Endothelial cell of umbilical vein (primary cell): ENCODE data around the gene EMP2. TPM values are rescaled to one million over a fixed set of nuclear protein-coding genes. Genes with fewer than 3 reads are reported as not detected.

Experiments
- BruUV-seq: library from RNA; stranded (reverse); fragments of 400-500 nt; replicated peaks from 2 replicates; lab custom pipeline; 2021; lab: Mats Ljungman, UMichigan
- CTCF ChIA-PET: fragments of 300-600, 350-600 bp; sonication (Branson Sonifier 250); formaldehyde crosslinking; loops from one replicate; lab custom pipeline; 2021; ENCODE audit warnings: antibody characterized with exemption, inconsistent platforms; lab: Charles Lee
- POLR2A ChIA-PET: fragments of 300-600, 350-600 bp; sonication (Branson Sonifier 250); formaldehyde crosslinking; loops from one replicate; lab custom pipeline; 2021; ENCODE audit warnings: antibody characterized with exemption, inconsistent platforms; lab: Charles Lee
- DNase-seq: peaks from one replicate; pipeline ENCODE4 v3.0.0-alpha.2; 2011; ENCODE audit warnings: low read depth, low spot score
- FAIRE-seq: peaks from 2 replicates; lab custom pipeline; 2011; peaks lifted over from hg19 to GRCh38; lab: Jason Lieb, UNC
- H2AFZ ChIP-seq: 2 replicates; pipeline ENCODE4 v1.6.0; 2012; ENCODE audit warnings: low read depth, low read length, control low read depth, inconsistent platforms
- H3K27ac ChIP-seq: 2 replicates; pipeline ENCODE4 v1.5.1; 2011; ENCODE audit warnings: low read depth, mild to moderate bottlenecking, control low read depth, low read length, moderate library complexity; ENCODE audit not compliant: insufficient read depth
- H3K27me3 ChIP-seq, 2 experiments: 2 replicates each; pipeline versions ENCODE4 v1.6.0 to v1.6.1; 2011; ENCODE audit warnings: low read length in 2 of 2, mixed read lengths in 1 of 2; ENCODE audit not compliant: control insufficient read depth in 2 of 2, insufficient read depth in 2 of 2
- H3K36me3 ChIP-seq, 2 experiments: 2 replicates in 1 of 2; 3 replicates in 1 of 2; pipeline ENCODE4 v1.5.1; 2011; ENCODE audit warnings: low read length in 2 of 2, mild to moderate bottlenecking in 1 of 2, moderate library complexity in 1 of 2; ENCODE audit not compliant: control insufficient read depth in 2 of 2, insufficient read depth in 2 of 2; ENCODE audit errors: extremely low read depth in 1 of 2
- H3K4me1 ChIP-seq: 3 replicates; pipeline ENCODE4 v1.5.1; 2011; ENCODE audit warnings: mild to moderate bottlenecking, low read length; ENCODE audit not compliant: control insufficient read depth, insufficient read depth; ENCODE audit errors: extremely low read depth
- H3K4me2 ChIP-seq: 2 replicates; pipeline ENCODE4 v1.6.1; 2011; ENCODE audit warnings: low read length, control low read depth, mixed read lengths; ENCODE audit not compliant: insufficient read depth
- H3K4me3 ChIP-seq, 3 experiments: fragments of 200-600 bp in 1 of 3; sonication (generic), shearing (Covaris generic) in 1 of 3; replicated peaks in 1 of 3; 2 replicates each; pipeline ENCODE4 v1.5.1; 2011 to 2016; ENCODE audit warnings: control low read depth in 3 of 3, low read length in 3 of 3, mild to moderate bottlenecking in 2 of 3, inconsistent platforms in 1 of 3, low read depth in 1 of 3, moderate library complexity in 1 of 3; ENCODE audit not compliant: insufficient read depth in 1 of 3
- H3K79me2 ChIP-seq: 2 replicates; pipeline ENCODE4 v1.6.0; 2012; ENCODE audit warnings: low read length, inconsistent platforms; ENCODE audit not compliant: control insufficient read depth, insufficient read depth
- H3K9ac ChIP-seq: replicated peaks from 2 replicates; pipeline ENCODE3; 2011; ENCODE audit warnings: low read length, control low read depth; ENCODE audit not compliant: insufficient read depth; ENCODE audit errors: extremely low read depth
- H3K9me1 ChIP-seq: replicated peaks from 3 replicates; pipeline ENCODE4 v1.6.0; 2011; ENCODE audit warnings: mild to moderate bottlenecking, low read length; ENCODE audit not compliant: control insufficient read depth, insufficient read depth; ENCODE audit errors: extremely low read depth
- H3K9me3 ChIP-seq: replicated peaks from 2 replicates; pipeline ENCODE4 v1.5.1; 2012; ENCODE audit warnings: low read length, inconsistent platforms; ENCODE audit not compliant: control insufficient read depth, insufficient read depth
- H4K20me1 ChIP-seq: replicated peaks from 2 replicates; pipeline ENCODE3; 2011; ENCODE audit warnings: mild to moderate bottlenecking, low read length; ENCODE audit not compliant: control insufficient read depth, insufficient read depth; ENCODE audit errors: extremely low read depth
- CTCF ChIP-seq, 2 donors: IDR thresholded peaks; 1 replicate in 1 of 2; 2 replicates in 1 of 2; pipeline ENCODE4 v1.5.1; 2011; ENCODE audit warnings: low read length in 2 of 2, mild to moderate bottlenecking in 2 of 2, moderate library complexity in 2 of 2, control low read depth in 1 of 2, inconsistent platforms in 1 of 2, low read depth in 1 of 2; ENCODE audit not compliant: insufficient read depth in 1 of 2; ENCODE audit errors: extremely low read depth in 1 of 2
- EZH2 ChIP-seq: IDR thresholded peaks from 2 replicates; pipeline ENCODE4 v1.6.1; 2012; ENCODE audit warnings: borderline replicate concordance, low read depth, mild to moderate bottlenecking, moderate library complexity, low read length, inconsistent platforms; ENCODE audit not compliant: severe bottlenecking
- FOS ChIP-seq: IDR thresholded peaks from 2 replicates; pipeline ENCODE4 v1.6.1; 2011; ENCODE audit warnings: mild to moderate bottlenecking, low read length, moderate library complexity, borderline replicate concordance; ENCODE audit not compliant: insufficient read depth
- GATA2 ChIP-seq: IDR thresholded peaks from 2 replicates; pipeline ENCODE4 v1.7.0; 2011; ENCODE audit warnings: low read depth, mild to moderate bottlenecking, moderate library complexity, mixed read lengths, low read length; ENCODE audit not compliant: insufficient read length, insufficient read depth
- JUN ChIP-seq: IDR thresholded peaks from 2 replicates; pipeline ENCODE4 v1.6.1; 2011; ENCODE audit warnings: borderline replicate concordance, low read depth; ENCODE audit not compliant: insufficient read length, insufficient read depth
- MAX ChIP-seq: IDR thresholded peaks from 2 replicates; pipeline ENCODE4 v1.6.1; 2011; ENCODE audit not compliant: insufficient read depth, insufficient read length
- MYC ChIP-seq: IDR thresholded peaks from one replicate; pipeline ENCODE4 v1.6.1; 2011; ENCODE audit warnings: mild to moderate bottlenecking, low read depth, low read length
- POLR2A ChIP-seq: IDR thresholded peaks from 2 replicates; pipeline ENCODE4 v1.6.1; 2012; ENCODE audit warnings: low read depth, mild to moderate bottlenecking, control low read depth, low read length
- POLR2AphosphoS5 ChIP-seq: IDR thresholded peaks from 2 replicates; pipeline ENCODE4 v1.6.1; 2012; ENCODE audit warnings: low read depth, mild to moderate bottlenecking, control low read depth, low read length, moderate library complexity; ENCODE audit not compliant: insufficient read depth
- dilution Hi-C: fragments of 300-500 bp; cut with MboI; formaldehyde crosslinking; loops from one replicate; pipeline ENCODE4 v1.15.0; 2019; ENCODE audit warnings: low sequenced_read_pairs; ENCODE audit not compliant: extremely low pct_ligation_motif_present
- intact Hi-C: fragments of 100-400 bp; cut with micrococcal nuclease; formaldehyde crosslinking; loops from one replicate; pipeline ENCODE4 v1.10.0; 2022
- polyA plus RNA-seq, 4 experiments: library from polyadenylated mRNA; depleted of rRNA in 3 of 4; stranded (reverse) in 3 of 4; unstranded in 1 of 4; fragments of >200 nt; gene quantifications; 2 replicates each; pipeline versions ENCODE4 v1.2.1 to v1.2.3, GENCODE V29; 2011 to 2012; ENCODE audit warnings: missing spikeins in 1 of 4
- total RNA-seq: library from RNA; stranded (reverse); gene quantifications from 2 replicates; pipeline ENCODE4 v1.2.3, GENCODE V29; 2021

EMP2 gene
- total and polyA plus RNA-seq, 2 donors (not counting 3 experiments of a cell fraction or from before 2014, with no cell fraction given), result 19.0 to 25.5 TPM

- no peaks in the 10 kb centered on the region for H3K9me1 ChIP-seq
- no peak overlapping the region for H3K4me2 ChIP-seq
- FAIRE-seq (no peak), DNase-seq (no peak)
- H3K9me3 ChIP-seq, result no peaks in the 10 kb centered on the region
- dilution Hi-C loops, result no loop called here
- H3K27me3 ChIP-seq, result peaks cover 6 to 12% of the 10 kb centered on the region in 2 experiments
- H4K20me1 ChIP-seq, result no peaks in the 10 kb centered on the region
- ChIA-PET CTCF (interaction anchor here (1.0 kb wide), 1 partner anchor 152 kb away, joined by 3 read pairs; no protein-coding TSS in a partner anchor), POLR2A (no interaction called here)
- no TSS peak for BruUV-seq
- no peak overlapping the region for H3K4me3 ChIP-seq
- intact Hi-C loops, result no loop called here
- no peak overlapping the region for H3K27ac ChIP-seq
- H3K36me3 ChIP-seq, result no peaks in the 10 kb centered on the region
- no peaks in the 10 kb centered on the region for H3K4me1 ChIP-seq
- TF ChIP-seq MYC, result no peak
- no peak for TF ChIP-seq JUN
- TF ChIP-seq GATA2, result no peak
- no peak for TF ChIP-seq POLR2AphosphoS5
- no peak for TF ChIP-seq POLR2A
- no peak for TF ChIP-seq FOS
- no peak for TF ChIP-seq CTCF (IDR thresholded peaks at IDR 0.05; ENCODE audit: extremely low read depth in 1 of 2, insufficient read depth in 1 of 2, low read depth in 1 of 2, low read length in 2 of 2)
- no peak for TF ChIP-seq MAX
- no peak for TF ChIP-seq EZH2
- no peak overlapping the region for H3K9ac ChIP-seq
- H2AFZ ChIP-seq, result no peak overlapping the region
- no peaks in the 10 kb centered on the region for H3K79me2 ChIP-seq
These were observed 4.6 kb upstream of the EMP2 start for GRCh38 chr16:10584981-10585438.
